GM13977 (cell line): ENCODE measurements around the gene SBK2.

Experiments
- DNase-seq: peaks from one replicate; pipeline ENCODE4 v3.0.0; 2012; ENCODE audit warnings: low spot score
- CTCF ChIP-seq: IDR thresholded peaks from 2 replicates; pipeline ENCODE4 v1.5.1; 2012; ENCODE audit warnings: mild to moderate bottlenecking, control low read depth; ENCODE audit not compliant: insufficient read depth; ENCODE audit errors: extremely low read depth, missing control alignments
- in situ Hi-C: fragments of 300-500 bp; cut with MboI; formaldehyde crosslinking; loops from one replicate; pipeline ENCODE4 v1.12.0; 2022; ENCODE audit warnings: low sequenced_read_pairs, low pct_unique_long_range_greater_than_20kb, mixed read lengths, inconsistent platforms; ENCODE audit not compliant: unreplicated experiment

SBK2 gene

GRCh38 chr19:55527197-55528029, 9.5 kb downstream of the SBK2 start:
- TF ChIP-seq CTCF = no peak
- no peak for DNase-seq
- in situ Hi-C loops = no loop called here

- DNase-seq = no peak
- TF ChIP-seq CTCF = no peak
- in situ Hi-C loops = no loop called here
Measured at GRCh38 chr19:55526216-55527196, 10.4 kb downstream of the SBK2 start.

GRCh38 chr19:55525289-55526101, 11.4 kb downstream of the SBK2 start:
- in situ Hi-C loops = no loop called here
- no peak for DNase-seq
- no peak for TF ChIP-seq CTCF

GRCh38 chr19:55520691-55521292, 16.1 kb downstream of the SBK2 start:
- in situ Hi-C loops = no loop called here
- TF ChIP-seq CTCF = no peak
- DNase-seq = no peak

- in situ Hi-C loops = no loop called here
- no peak for DNase-seq
- no peak for TF ChIP-seq CTCF
Measured at GRCh38 chr19:55519451-55520311, 17.3 kb downstream of the SBK2 start.
